K562 (cell line): ENCODE results near the gene CAMK2A. TPM values are rescaled to one million over a fixed set of nuclear protein-coding genes. Genes with fewer than 3 reads are reported as not detected.
A peak's percentile ranks its signal among the peaks of the same experiment; 100 is the strongest.

Source experiments
- ATAC-seq: fragments of 200-7000 bp; cut with Tn5 transposase; 3 replicates; pipeline ENCODE4 v1.9.1; 2020; ENCODE audit warnings: moderate library complexity
- BruUV-seq: library from RNA; stranded (reverse); fragments of 400-500 nt; replicated peaks from 2 replicates; lab custom pipeline; 2021; lab: Mats Ljungman, UMichigan
- CTCF ChIA-PET: fragments of 300-600 bp; formaldehyde crosslinking; extraction: SDS; loops from one replicate; lab custom pipeline; 2021; ENCODE audit warnings: low intra/inter-chr PET ratio; lab: Yijun Ruan, JAX
- POLR2A ChIA-PET: fragments of 300-600, 350-650 bp; sonication (Branson Sonifier 250); formaldehyde crosslinking; extraction: SDS; loops from one replicate; lab custom pipeline; 2021; ENCODE audit warnings: antibody characterized with exemption, inconsistent platforms; lab: Yijun Ruan, JAX
- DNase-seq, 4 experiments: peaks; one replicate each; pipeline versions ENCODE4 v3.0.0 to v3.0.0-alpha.2; 2011 to 2018; ENCODE audit warnings: low spot score in 3 of 4, mixed read lengths in 3 of 4; ENCODE audit errors: extremely low read depth in 1 of 4
- FAIRE-seq: peaks from 2 replicates; lab custom pipeline; 2011; peaks lifted over from hg19 to GRCh38; lab: Jason Lieb, UNC
- H2AFZ ChIP-seq: 2 replicates; pipeline ENCODE4 v1.6.0; 2011; ENCODE audit warnings: low read depth, low read length, control low read depth, inconsistent platforms
- H3K27ac ChIP-seq: fragments of 200-600 bp; 3 replicates; pipeline ENCODE4 v1.8.0; 2011; ENCODE audit warnings: low read depth, mild to moderate bottlenecking, control low read depth, inconsistent platforms, low read length, moderate library complexity, mixed read lengths; ENCODE audit errors: extremely low read depth
- H3K27me3 ChIP-seq, 2 experiments: fragments of 300-600 bp in 1 of 2; 2 replicates in 1 of 2; 3 replicates in 1 of 2; pipeline versions ENCODE4 v1.6.0 to v1.8.0; 2011; ENCODE audit warnings: inconsistent platforms in 2 of 2, low read length in 2 of 2, mild to moderate bottlenecking in 1 of 2, mixed read lengths in 1 of 2, moderate library complexity in 1 of 2; ENCODE audit not compliant: control insufficient read depth in 2 of 2, insufficient read depth in 2 of 2
- H3K36me3 ChIP-seq: fragments of 300-600 bp; 3 replicates; pipeline ENCODE4 v1.8.0; 2011; ENCODE audit warnings: mild to moderate bottlenecking, low read length, inconsistent platforms; ENCODE audit not compliant: control insufficient read depth, insufficient read depth
- H3K4me1 ChIP-seq, 2 experiments: fragments of 200-600 bp in 1 of 2; replicated peaks in 1 of 2; 2 replicates in 1 of 2; 3 replicates in 1 of 2; pipeline versions ENCODE4 v1.5.1 to v1.8.0; 2011; ENCODE audit warnings: inconsistent platforms in 2 of 2, low read length in 2 of 2, mild to moderate bottlenecking in 1 of 2, mixed read lengths in 1 of 2, moderate library complexity in 1 of 2; ENCODE audit not compliant: control insufficient read depth in 2 of 2, insufficient read depth in 2 of 2
- H3K4me2 ChIP-seq: 2 replicates; pipeline ENCODE4 v1.6.1; 2011; ENCODE audit warnings: low read length, control low read depth, inconsistent platforms, mixed read lengths; ENCODE audit not compliant: insufficient read depth
- H3K4me3 ChIP-seq: fragments of 200-600 bp; sonication (generic), shearing (Covaris generic); 2 replicates; pipeline ENCODE4 v1.5.1; 2016; ENCODE audit warnings: control low read depth, inconsistent platforms
- H3K79me2 ChIP-seq: fragments of 200-600 bp; 3 replicates; pipeline ENCODE4 v1.8.0; 2011; ENCODE audit warnings: low read length, inconsistent platforms; ENCODE audit not compliant: control insufficient read depth, insufficient read depth
- H3K9ac ChIP-seq, 2 experiments: 2 replicates each; pipeline versions ENCODE4 v1.6.0 to v1.6.1; 2011; ENCODE audit warnings: low read depth in 2 of 2, low read length in 2 of 2, control low read depth in 1 of 2, inconsistent platforms in 1 of 2, mild to moderate bottlenecking in 1 of 2, mixed read lengths in 1 of 2; ENCODE audit not compliant: insufficient read depth in 1 of 2
- H3K9me1 ChIP-seq: one replicate; pipeline ENCODE4 v1.6.0; 2011; ENCODE audit warnings: inconsistent platforms, mild to moderate bottlenecking, low read length, moderate library complexity; ENCODE audit not compliant: control insufficient read depth, insufficient read depth
- H3K9me3 ChIP-seq: replicated peaks from 2 replicates; pipeline ENCODE4 v1.5.1; 2011; ENCODE audit warnings: low read depth, low read length, inconsistent platforms; ENCODE audit not compliant: control insufficient read depth, insufficient read depth
- H4K20me1 ChIP-seq: replicated peaks from 2 replicates; pipeline ENCODE4 v1.6.1; 2011; ENCODE audit warnings: low read length, inconsistent platforms, mixed read lengths; ENCODE audit not compliant: control insufficient read depth, insufficient read depth
- ARNT ChIP-seq, 2 experiments: fragments of 450-650 bp; IDR thresholded peaks; 2 replicates each; pipeline ENCODE4 v1.6.1; 2016; ENCODE audit warnings: mild to moderate bottlenecking in 1 of 2
- CEBPB ChIP-seq: fragments of 450-650 bp; IDR thresholded peaks from 2 replicates; pipeline ENCODE4 v1.6.1; 2016; ENCODE audit warnings: missing genetic modification characterization, missing compliant biosample characterization
- PCBP1 ChIP-seq: fragments of 200-400 bp; formaldehyde crosslinking; IDR thresholded peaks from 2 replicates; pipeline ENCODE4 v1.6.1; 2018; ENCODE audit warnings: mild to moderate bottlenecking, low read depth, low read length; ENCODE audit not compliant: poor library complexity, severe bottlenecking
- SIX5 ChIP-seq, 2 experiments: IDR thresholded peaks; 2 replicates each; pipeline ENCODE4 v1.6.1; 2011; ENCODE audit warnings: low read length in 2 of 2, borderline replicate concordance in 1 of 2, low read depth in 1 of 2, mild to moderate bottlenecking in 1 of 2, moderate library complexity in 1 of 2; ENCODE audit not compliant: insufficient read depth in 1 of 2
- ZFP36 ChIP-seq: fragments of 150-350 bp; IDR thresholded peaks from 2 replicates; pipeline ENCODE4 v1.6.1; 2018; ENCODE audit warnings: low read length, low read depth; ENCODE audit not compliant: partially characterized antibody
- ZNF507 ChIP-seq: conservative IDR thresholded peaks from 2 replicates; pipeline ENCODE4 v1.6.1; 2017; ENCODE audit warnings: missing genetic modification characterization, missing compliant biosample characterization
- ZNF589 ChIP-seq: fragments of 200-800 bp; sonication (Bioruptor generic); IDR thresholded peaks from 2 replicates; pipeline ENCODE4 v1.6.1; 2016; ENCODE audit warnings: low read depth, missing genetic modification characterization, missing compliant biosample characterization
- WGBS: fragments of 100-300 bp; shearing (Covaris generic); methylation state at CpG from one replicate; pipeline ENCODE4 v1.1.6; 2016; ENCODE audit warnings: low coverage, mixed read lengths; ENCODE audit not compliant: insufficient coverage; ENCODE audit errors: missing lambda C conversion rate; 5-methylcytosine and 5-hydroxymethylcytosine counted together
- in situ Hi-C: fragments of 300-500 bp; cut with MboI; formaldehyde crosslinking; loops from 4 replicates; pipeline ENCODE4 v1.15.0; 2018; ENCODE audit warnings: inconsistent platforms, mixed read lengths
- intact Hi-C: fragments of 100-400 bp; cut with micrococcal nuclease; formaldehyde crosslinking; loops from 2 replicates; pipeline ENCODE4 v1.14.2; 2022
- polyA plus RNA-seq, 8 experiments: library from polyadenylated mRNA; depleted of rRNA in 4 of 8; stranded (reverse) in 5 of 8; unstranded in 3 of 8; fragments of >200 nt; fragmentation: Nextera tagmentation in 2 of 8; fragmentation: Illumina TruSeq in 1 of 8; extraction: Ambion mirVana in 2 of 8; extraction: Trizol in 1 of 8; gene quantifications; 2 replicates each; pipeline versions ENCODE4 v1.2.1 to v1.2.3, GENCODE V29; 2011 to 2014; ENCODE audit warnings: inconsistent platforms in 1 of 8, missing spikeins in 1 of 8
- total RNA-seq, 7 experiments: library from RNA; depleted of rRNA in 6 of 7; stranded (reverse); fragments of >200 nt in 6 of 7; fragmentation: Illumina TruSeq in 2 of 7; extraction: Trizol in 2 of 7; gene quantifications; 2 replicates each; pipeline versions ENCODE4 v1.2.1 to v1.2.3, GENCODE V29; 2011 to 2021; ENCODE audit warnings: low replicate concordance in 1 of 7
- TF ChIP-seq, protein P1 (sequence below): fragments of 250-450 bp; sonication (Bioruptor Pico); IDR thresholded peaks from 2 replicates; pipeline ENCODE4 v1.5.0; 2021

The CAMK2A gene
- total and polyA plus RNA-seq, 9 of the 15 experiments (the other 6 are each of a cell fraction or from before 2014, with no cell fraction given): 0.01 to 0.18 (median 0.04) TPM; not detected in 6

DNA sequence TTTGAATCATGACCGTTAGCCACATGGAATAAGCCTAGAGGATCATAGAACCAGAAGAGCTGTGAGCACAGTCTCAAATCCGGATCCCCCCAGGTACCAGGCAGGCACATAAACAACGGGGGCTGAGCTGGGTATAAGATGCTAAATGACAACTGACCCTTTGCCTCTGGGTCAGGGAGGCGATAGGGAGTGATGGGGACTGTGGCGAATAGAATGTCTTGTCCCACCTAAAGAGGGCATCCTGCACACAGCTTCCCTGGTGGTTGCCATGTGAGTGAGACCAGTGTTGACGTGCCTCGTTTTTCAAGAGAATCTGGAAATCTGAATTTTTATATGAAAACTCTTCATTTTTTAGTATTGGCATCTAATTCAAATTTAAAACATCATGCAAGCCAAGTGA lies 66.1 kb downstream of the CAMK2A start:
- FAIRE-seq: no peak
- no peaks in the 10 kb centered on the region for H3K36me3 ChIP-seq
- no TSS peak for BruUV-seq

More for the DNA sequence above, 66.1 kb downstream of the CAMK2A start:
- Histone ChIP-seq H4K20me1 (peaks cover 8% of the 10 kb centered on the region; the same call in 1 of the 2 replicates), H3K27me3 (peaks cover 13 to 38% of the 10 kb centered on the region in 2 experiments; a peak in 4 of 5 replicates), H3K4me3 (no peak overlapping the region), H3K27ac (no peak overlapping the region), H3K9ac (no peak overlapping the region)
- ChIA-PET POLR2A (interaction anchor here (0.7 to 1.2 kb wide), 3 partner anchors 9 to 89 kb away, joined by 3 to 5 read pairs (median 3); no protein-coding TSS in a partner anchor), CTCF (no interaction called here)
- 33% methylated on average over 7 of the region's 7 CpGs for WGBS
- DNase-seq: no peak
- no peak for TF ChIP-seq CEBPB (tag)
- no peak for TF ChIP-seq PCBP1
- TF ChIP-seq SIX5 (IDR thresholded peaks at IDR 0.05; ENCODE audit: borderline replicate concordance in 1 of 2, insufficient read depth in 1 of 2, low read depth in 1 of 2, low read length in 2 of 2): no peak
- TF ChIP-seq, protein P1, sequence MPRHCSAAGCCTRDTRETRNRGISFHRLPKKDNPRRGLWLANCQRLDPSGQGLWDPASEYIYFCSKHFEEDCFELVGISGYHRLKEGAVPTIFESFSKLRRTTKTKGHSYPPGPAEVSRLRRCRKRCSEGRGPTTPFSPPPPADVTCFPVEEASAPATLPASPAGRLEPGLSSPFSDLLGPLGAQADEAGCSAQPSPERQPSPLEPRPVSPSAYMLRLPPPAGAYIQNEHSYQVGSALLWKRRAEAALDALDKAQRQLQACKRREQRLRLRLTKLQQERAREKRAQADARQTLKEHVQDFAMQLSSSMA (CRISPR knock-in tag): no peak
- TF ChIP-seq ZNF507 (tag): no peak
- TF ChIP-seq ZNF589 (CRISPR knock-in tag): no peak
- TF ChIP-seq ZFP36: peak; percentile 50
- TF ChIP-seq ARNT (IDR thresholded peaks at IDR 0.05): no peak
- TF ChIP-seq, all 486 proteins: peak for 1
- intact Hi-C loops (no loop called here), in situ Hi-C loops (loop anchor here (5.0 kb wide), 1 partner anchor 96 kb away; no protein-coding TSS in a partner anchor)
- no peak overlapping the region for H3K4me2 ChIP-seq
- H3K4me1 ChIP-seq: no peaks in the 10 kb centered on the region
- no peak for ATAC-seq
- no peaks in the 10 kb centered on the region for H3K9me3 ChIP-seq
- no peaks in the 10 kb centered on the region for H3K79me2 ChIP-seq
- no peaks in the 10 kb centered on the region for H3K9me1 ChIP-seq
- no peak overlapping the region for H2AFZ ChIP-seq
